HepG2 (cell line): ENCODE results near the gene ANAPC2. TPM values are rescaled to one million over a fixed set of nuclear protein-coding genes. Genes with fewer than 3 reads are reported as not detected.
A peak's percentile ranks its signal among the peaks of the same experiment; 100 is the strongest.

ENCODE experiments used
- BATF2 ChIP-seq: sonication (generic); formaldehyde crosslinking; IDR thresholded peaks from 2 replicates; pipeline ENCODE4 v1.8.0; 2022; ENCODE audit warnings: mild to moderate bottlenecking, missing genetic modification reagents, moderate library complexity
- ELF1 ChIP-seq: sonication (generic); formaldehyde crosslinking; IDR thresholded peaks from 2 replicates; pipeline ENCODE4 v1.4.0; 2020; ENCODE audit warnings: missing genetic modification reagents
- ETS1 ChIP-seq: sonication (generic); formaldehyde crosslinking; IDR thresholded peaks from 2 replicates; pipeline ENCODE4 v1.4.0; 2020; ENCODE audit warnings: missing genetic modification reagents
- GZF1 ChIP-seq: sonication (generic); formaldehyde crosslinking; IDR thresholded peaks from 2 replicates; pipeline ENCODE4 v1.5.1; 2020; ENCODE audit warnings: mild to moderate bottlenecking, missing genetic modification reagents
- HCFC1 ChIP-seq: fragments of 150-350 bp; IDR thresholded peaks from 2 replicates; pipeline ENCODE4 v1.6.1; 2014; ENCODE audit warnings: low read depth, low read length
- HOXA7 ChIP-seq: sonication (generic); formaldehyde crosslinking; IDR thresholded peaks from 2 replicates; pipeline ENCODE4 v1.8.1; 2022; ENCODE audit warnings: mild to moderate bottlenecking, missing genetic modification reagents, moderate library complexity
- NFAT5 ChIP-seq: sonication (generic); formaldehyde crosslinking; IDR thresholded peaks from 2 replicates; pipeline ENCODE4 v1.4.0; 2020; ENCODE audit warnings: missing genetic modification reagents
- TRIM24 ChIP-seq: sonication (generic); formaldehyde crosslinking; IDR thresholded peaks from 2 replicates; pipeline ENCODE4 v1.8.0; 2022; ENCODE audit warnings: mild to moderate bottlenecking, missing genetic modification reagents
- ZBTB26 ChIP-seq: IDR thresholded peaks from 2 replicates; pipeline ENCODE4 v1.6.1; 2016; ENCODE audit warnings: missing compliant biosample characterization, missing genetic modification reagents, borderline replicate concordance
- ZNF274 ChIP-seq: sonication (generic); formaldehyde crosslinking; IDR thresholded peaks from 2 replicates; pipeline ENCODE4 v1.5.1; 2020; ENCODE audit warnings: mild to moderate bottlenecking, missing genetic modification reagents
- ZNF343 ChIP-seq: sonication (generic); formaldehyde crosslinking; IDR thresholded peaks from 2 replicates; pipeline ENCODE4 v1.4.0; 2020; ENCODE audit warnings: mild to moderate bottlenecking, missing genetic modification reagents
- ZNF543 ChIP-seq: sonication (generic); formaldehyde crosslinking; IDR thresholded peaks from 2 replicates; pipeline ENCODE4 v1.4.0; 2020; ENCODE audit warnings: mild to moderate bottlenecking, missing genetic modification reagents
- ZNF614 ChIP-seq: IDR thresholded peaks from 2 replicates; pipeline ENCODE4 v1.6.1; 2018; ENCODE audit warnings: missing biosample characterization, missing genetic modification reagents, inconsistent platforms, borderline replicate concordance
- ZXDC ChIP-seq: sonication (generic); formaldehyde crosslinking; IDR thresholded peaks from 2 replicates; pipeline ENCODE4 v1.5.0; 2020; ENCODE audit warnings: mild to moderate bottlenecking, missing genetic modification reagents
- polyA plus RNA-seq, 8 experiments: library from polyadenylated mRNA; depleted of rRNA in 3 of 8; stranded (reverse) in 7 of 8; unstranded in 1 of 8; fragments of >200 nt; fragmentation: Illumina TruSeq in 4 of 8; extraction: Trizol in 4 of 8; gene quantifications; 2 replicates each; pipeline versions ENCODE4 v1.2.1 to v1.2.3, GENCODE V29; 2011 to 2016; ENCODE audit warnings: low read depth in 4 of 8, missing spikeins in 1 of 8, mixed read lengths in 1 of 8; ENCODE audit not compliant: insufficient read depth in 1 of 8
- total RNA-seq, 5 experiments: library from RNA; depleted of rRNA; stranded (reverse); fragments of >200 nt; fragmentation: Illumina TruSeq; extraction: Trizol; gene quantifications; 2 replicates each; pipeline ENCODE4 v1.2.3, GENCODE V29; 2016; ENCODE audit warnings: low read depth in 1 of 5

Gene ANAPC2
- total and polyA plus RNA-seq, 2 of the 13 experiments (the other 11 are each of a cell fraction or from before 2014, with no cell fraction given): 12.3 to 15.4 TPM

GRCh38 chr9:137229903-137230704 is 41.7 kb upstream of the ANAPC2 start (continued):
- TF ChIP-seq NFAT5 (CRISPR knock-in tag): no peak
- no peak for TF ChIP-seq HCFC1
- TF ChIP-seq ZXDC (CRISPR knock-in tag): no peak
- peak; percentile 76 for TF ChIP-seq ZNF543 (CRISPR knock-in tag)
- peak; percentile 66; the same call in 1 of the 2 replicates for TF ChIP-seq ZNF274 (CRISPR knock-in tag)
- TF ChIP-seq ZNF614 (CRISPR knock-in tag): peak; percentile 67; the same call in 1 of the 2 replicates
- no peak; the same call in 1 of the 2 replicates for TF ChIP-seq ZNF343 (CRISPR knock-in tag)
- TF ChIP-seq ZBTB26: no peak
- TF ChIP-seq ELF1 (CRISPR knock-in tag): 0 out of 2 replicates have a peak, but pooled peaks have one; percentile 24
- TF ChIP-seq GZF1 (CRISPR knock-in tag): no peak; the same call in 1 of the 2 replicates
- no peak for TF ChIP-seq ETS1 (CRISPR knock-in tag)
- TF ChIP-seq TRIM24: no peak
- no peak for TF ChIP-seq BATF2 (CRISPR knock-in tag)
- no peak for TF ChIP-seq HOXA7 (CRISPR knock-in tag)
